Fibroblast of the aortic adventitia (primary cell): ENCODE data around the gene PLCH1. TPM values are rescaled to one million over a fixed set of nuclear protein-coding genes. Genes with fewer than 3 reads are reported as not detected.

ENCODE experiments used
- DNase-seq: peaks from one replicate; pipeline ENCODE4 v3.0.0-alpha.2; 2010; ENCODE audit warnings: low read depth
- H3K4me3 ChIP-seq: 2 replicates; pipeline ENCODE4 v1.5.1; 2011; ENCODE audit warnings: low read depth, mild to moderate bottlenecking, control low read depth, low read length, moderate library complexity
- total RNA-seq: library from RNA; depleted of rRNA; stranded (reverse); fragments of >200 nt; gene quantifications from 2 replicates; pipeline ENCODE4 v1.2.3, GENCODE V29; 2012; ENCODE audit warnings: low replicate concordance
- TF ChIP-seq, protein P1 (sequence below): IDR thresholded peaks from 2 replicates; pipeline ENCODE4 v1.5.1; 2011; ENCODE audit warnings: mild to moderate bottlenecking, low read length, control low read depth, inconsistent platforms; ENCODE audit not compliant: insufficient read depth

Gene PLCH1
- total RNA-seq, 1 donor: 0.09 TPM

DNA sequence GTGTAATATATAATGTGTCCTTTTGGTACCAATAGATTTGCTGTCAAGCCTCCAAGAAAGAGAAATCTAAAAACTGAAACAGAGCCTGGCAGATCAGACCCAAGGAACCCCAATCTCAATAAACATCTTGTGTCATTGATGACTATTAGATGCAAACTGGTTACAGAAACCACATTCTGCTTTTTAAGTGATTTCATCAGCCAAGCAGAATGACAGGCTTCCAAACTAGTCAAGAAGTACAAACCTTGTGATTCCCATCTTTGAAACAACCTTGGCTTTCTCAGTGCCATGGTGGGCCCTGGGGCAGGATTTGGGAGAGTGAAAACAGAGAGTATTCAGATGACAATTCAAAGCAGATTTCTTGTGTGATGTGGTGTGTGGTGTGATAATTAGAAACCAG is 405.8 kb downstream of the PLCH1 start:
- no peak for DNase-seq
- TF ChIP-seq, protein P1, sequence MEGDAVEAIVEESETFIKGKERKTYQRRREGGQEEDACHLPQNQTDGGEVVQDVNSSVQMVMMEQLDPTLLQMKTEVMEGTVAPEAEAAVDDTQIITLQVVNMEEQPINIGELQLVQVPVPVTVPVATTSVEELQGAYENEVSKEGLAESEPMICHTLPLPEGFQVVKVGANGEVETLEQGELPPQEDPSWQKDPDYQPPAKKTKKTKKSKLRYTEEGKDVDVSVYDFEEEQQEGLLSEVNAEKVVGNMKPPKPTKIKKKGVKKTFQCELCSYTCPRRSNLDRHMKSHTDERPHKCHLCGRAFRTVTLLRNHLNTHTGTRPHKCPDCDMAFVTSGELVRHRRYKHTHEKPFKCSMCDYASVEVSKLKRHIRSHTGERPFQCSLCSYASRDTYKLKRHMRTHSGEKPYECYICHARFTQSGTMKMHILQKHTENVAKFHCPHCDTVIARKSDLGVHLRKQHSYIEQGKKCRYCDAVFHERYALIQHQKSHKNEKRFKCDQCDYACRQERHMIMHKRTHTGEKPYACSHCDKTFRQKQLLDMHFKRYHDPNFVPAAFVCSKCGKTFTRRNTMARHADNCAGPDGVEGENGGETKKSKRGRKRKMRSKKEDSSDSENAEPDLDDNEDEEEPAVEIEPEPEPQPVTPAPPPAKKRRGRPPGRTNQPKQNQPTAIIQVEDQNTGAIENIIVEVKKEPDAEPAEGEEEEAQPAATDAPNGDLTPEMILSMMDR: no peak
- no peak overlapping the region for H3K4me3 ChIP-seq

DNA sequence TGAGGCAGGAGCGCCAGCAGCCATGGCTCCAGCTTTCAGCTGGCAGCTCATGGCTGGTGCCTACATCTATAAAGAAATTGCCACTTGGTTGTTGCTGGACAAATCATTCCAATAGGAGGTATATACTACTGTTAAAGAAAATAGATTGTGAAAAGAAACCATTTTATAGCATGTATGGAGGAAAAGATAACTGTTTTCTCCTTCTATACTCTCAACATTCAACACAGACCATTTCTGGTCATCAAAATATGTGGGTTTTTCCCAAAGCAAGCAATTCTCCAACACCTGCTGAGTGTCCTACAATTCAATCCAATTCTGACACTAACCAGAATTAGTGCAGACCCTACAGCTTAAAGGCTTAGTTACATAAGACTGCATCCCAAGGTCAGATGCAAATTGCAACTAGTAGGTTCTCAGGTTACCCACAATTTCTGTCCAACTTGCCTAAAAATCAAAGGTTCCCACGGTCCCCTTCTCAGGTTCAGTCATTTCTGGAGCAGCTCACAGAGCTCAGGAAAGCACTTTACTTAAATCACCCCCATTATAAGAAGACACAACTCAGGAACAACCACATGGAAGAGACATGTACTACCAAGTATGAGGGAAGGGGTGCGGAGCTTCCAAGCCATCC is 409.0 kb downstream of the PLCH1 start:
- TF ChIP-seq, protein P1: no peak
- no peak for DNase-seq
- no peak overlapping the region for H3K4me3 ChIP-seq

DNA sequence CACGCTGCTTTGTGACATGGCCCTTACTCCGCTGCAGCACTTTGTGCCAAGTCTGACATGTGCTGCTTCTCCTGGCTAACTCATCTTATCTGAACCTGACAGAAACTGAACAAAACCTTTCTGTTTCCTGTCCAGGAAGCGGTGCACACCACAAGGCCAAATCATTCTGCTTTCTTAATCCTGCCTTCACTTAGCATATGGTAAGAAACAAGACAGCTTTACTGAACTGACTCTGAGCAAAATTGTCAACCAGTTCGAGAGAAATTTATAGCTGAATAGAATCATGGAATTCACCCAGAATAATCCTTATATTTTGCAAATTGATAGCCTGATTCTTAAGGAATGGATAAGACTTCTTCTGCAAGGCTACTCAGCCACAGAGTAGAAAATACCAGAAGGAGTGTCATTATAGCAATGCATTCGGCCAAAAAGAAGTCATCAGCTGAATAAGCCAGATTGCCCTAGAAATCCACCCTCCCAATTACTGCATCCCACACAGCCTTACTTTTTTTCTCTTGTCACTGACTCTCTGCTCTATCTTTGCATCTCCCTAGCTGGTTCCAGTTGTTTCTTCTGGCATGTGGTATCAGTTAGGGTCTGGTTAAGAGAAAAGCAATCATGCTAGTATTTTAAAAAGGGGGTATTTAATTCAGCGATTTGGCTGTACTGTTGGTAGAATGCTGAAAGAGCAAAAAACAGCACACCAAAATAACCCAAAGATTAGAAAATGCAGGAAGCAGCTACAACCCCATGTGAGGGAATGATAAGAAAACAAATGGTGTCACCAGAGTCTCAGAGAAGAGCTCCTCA is 409.8 kb downstream of the PLCH1 start:
- TF ChIP-seq, protein P1: no peak
- H3K4me3 ChIP-seq: no peak overlapping the region
- peak; percentile 19 for DNase-seq

DNA sequence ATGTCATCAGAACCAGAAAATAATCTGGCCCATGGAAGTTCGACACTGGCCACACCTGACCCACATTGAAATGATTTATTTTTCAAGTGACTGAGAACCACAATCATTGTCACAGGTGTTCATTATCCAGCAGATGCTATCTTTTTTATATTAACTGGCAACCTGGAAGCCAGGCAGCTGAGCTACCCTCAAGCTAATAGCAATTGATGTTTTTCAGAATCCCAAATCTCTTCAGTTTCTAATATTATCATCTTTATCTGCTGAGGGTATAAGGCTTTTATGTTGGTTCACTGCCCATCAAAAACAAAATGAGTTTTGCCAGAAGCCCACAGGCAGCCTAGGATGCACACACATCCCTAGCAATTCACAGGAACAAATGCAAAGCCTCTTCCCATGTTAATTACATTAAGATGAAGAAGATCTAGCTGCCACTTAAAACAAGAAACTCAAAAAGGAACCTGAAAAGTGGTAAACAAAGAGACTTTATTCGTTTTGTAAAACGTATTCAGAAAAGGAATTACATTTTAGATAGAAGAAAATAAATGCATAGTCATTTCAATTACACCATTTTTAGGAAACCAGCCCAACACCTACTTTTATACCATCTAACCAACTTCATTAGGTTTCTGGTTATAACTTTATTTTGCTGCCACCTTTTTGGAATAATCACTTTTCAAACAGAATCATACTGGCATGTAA is 410.5 kb downstream of the PLCH1 start:
- H3K4me3 ChIP-seq: no peak overlapping the region
- TF ChIP-seq, protein P1: no peak
- no peak for DNase-seq

DNA sequence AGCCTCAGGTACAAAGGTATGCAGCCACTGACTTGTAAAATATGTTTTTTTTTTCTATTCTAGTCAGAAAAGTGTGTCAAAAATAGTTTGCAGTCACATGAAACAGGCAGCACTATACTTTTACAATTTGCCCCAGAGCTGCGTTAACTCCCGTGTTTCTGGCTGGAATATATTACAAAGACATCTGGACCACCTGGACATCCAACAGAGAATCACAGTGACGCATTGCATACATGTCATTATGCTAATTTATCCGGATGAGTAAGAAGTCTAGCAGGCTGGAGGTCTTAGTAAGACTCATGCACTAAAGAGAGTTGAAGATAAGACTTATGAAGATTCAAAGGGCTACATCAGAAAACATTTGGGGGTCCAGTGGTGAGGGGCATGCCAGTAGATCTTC is 412.2 kb downstream of the PLCH1 start:
- DNase-seq: no peak
- TF ChIP-seq, protein P1: no peak

DNA sequence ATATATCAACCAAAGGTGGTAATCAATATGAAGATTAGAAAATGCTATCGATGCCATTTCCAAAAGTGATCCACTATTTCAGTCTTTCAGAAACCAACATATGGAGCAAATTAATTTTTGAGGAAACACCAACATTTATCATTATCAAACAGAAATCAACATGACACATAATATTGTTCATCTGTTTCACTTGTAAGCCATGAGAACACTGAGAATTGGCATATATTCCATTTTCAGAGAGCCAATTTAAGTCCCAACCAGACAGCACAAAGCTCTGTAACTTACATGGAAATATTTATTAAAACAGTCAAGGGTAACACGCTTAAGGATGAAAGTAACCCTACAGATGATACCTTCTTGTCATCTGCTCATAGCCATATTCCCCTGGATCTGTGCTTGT is 413.8 kb downstream of the PLCH1 start:
- H3K4me3 ChIP-seq: no peak overlapping the region
- TF ChIP-seq, protein P1: no peak
- no peak for DNase-seq

More for the DNA sequence above, 412.2 kb downstream of the PLCH1 start:
- H3K4me3 ChIP-seq: no peak overlapping the region
